ENCODE results near the gene MED27.

DNA sequence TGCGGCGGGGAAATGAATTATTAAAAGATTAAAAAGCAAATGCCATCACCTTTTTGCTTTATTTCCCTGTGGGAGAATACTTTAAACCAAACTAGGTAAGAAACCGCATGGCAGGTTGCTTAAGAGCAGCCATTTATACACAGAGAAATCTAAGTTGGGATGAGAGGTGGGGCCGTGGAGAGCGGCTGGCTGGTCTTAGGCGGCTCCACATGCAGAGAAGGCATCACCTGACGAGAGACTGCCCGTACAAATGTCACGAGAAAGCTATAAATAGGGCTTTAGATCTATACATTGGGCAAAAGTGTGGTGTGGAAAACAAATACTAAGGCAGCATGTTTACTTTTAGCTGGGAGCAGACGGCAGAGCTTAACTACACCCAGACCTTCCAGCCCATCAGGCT is 39.4 kb downstream of the MED27 start:
- no peak for TF ChIP-seq POLR2AphosphoS5 (IDR thresholded peaks at IDR 0.05; ENCODE audit: low read depth)
- TF ChIP-seq, protein P1, sequence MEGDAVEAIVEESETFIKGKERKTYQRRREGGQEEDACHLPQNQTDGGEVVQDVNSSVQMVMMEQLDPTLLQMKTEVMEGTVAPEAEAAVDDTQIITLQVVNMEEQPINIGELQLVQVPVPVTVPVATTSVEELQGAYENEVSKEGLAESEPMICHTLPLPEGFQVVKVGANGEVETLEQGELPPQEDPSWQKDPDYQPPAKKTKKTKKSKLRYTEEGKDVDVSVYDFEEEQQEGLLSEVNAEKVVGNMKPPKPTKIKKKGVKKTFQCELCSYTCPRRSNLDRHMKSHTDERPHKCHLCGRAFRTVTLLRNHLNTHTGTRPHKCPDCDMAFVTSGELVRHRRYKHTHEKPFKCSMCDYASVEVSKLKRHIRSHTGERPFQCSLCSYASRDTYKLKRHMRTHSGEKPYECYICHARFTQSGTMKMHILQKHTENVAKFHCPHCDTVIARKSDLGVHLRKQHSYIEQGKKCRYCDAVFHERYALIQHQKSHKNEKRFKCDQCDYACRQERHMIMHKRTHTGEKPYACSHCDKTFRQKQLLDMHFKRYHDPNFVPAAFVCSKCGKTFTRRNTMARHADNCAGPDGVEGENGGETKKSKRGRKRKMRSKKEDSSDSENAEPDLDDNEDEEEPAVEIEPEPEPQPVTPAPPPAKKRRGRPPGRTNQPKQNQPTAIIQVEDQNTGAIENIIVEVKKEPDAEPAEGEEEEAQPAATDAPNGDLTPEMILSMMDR (IDR thresholded peaks at IDR 0.05; ENCODE audit: insufficient read depth, low read length) = no peak

All from HL-60 (cell line).